Suprapubic skin (tissue), 3 donors: Measurements from ENCODE around the gene VMAC.

Experiments used
- EP300 ChIP-seq: sonication (generic); formaldehyde crosslinking; IDR thresholded peaks from one replicate; pipeline ENCODE4 v1.6.1; 2017; ENCODE audit warnings: antibody characterized with exemption
- TF ChIP-seq, protein P1 (sequence below), 2 donors: fragments of 200-600 bp in 1 of 2; fragments of 450-650 bp in 1 of 2; sonication (generic) in 1 of 2; IDR thresholded peaks; one replicate each; pipeline ENCODE4 v1.5.1; 2016 to 2019; ENCODE audit warnings: antibody characterized with exemption in 2 of 2, mild to moderate bottlenecking in 1 of 2, moderate library complexity in 1 of 2

DNA sequence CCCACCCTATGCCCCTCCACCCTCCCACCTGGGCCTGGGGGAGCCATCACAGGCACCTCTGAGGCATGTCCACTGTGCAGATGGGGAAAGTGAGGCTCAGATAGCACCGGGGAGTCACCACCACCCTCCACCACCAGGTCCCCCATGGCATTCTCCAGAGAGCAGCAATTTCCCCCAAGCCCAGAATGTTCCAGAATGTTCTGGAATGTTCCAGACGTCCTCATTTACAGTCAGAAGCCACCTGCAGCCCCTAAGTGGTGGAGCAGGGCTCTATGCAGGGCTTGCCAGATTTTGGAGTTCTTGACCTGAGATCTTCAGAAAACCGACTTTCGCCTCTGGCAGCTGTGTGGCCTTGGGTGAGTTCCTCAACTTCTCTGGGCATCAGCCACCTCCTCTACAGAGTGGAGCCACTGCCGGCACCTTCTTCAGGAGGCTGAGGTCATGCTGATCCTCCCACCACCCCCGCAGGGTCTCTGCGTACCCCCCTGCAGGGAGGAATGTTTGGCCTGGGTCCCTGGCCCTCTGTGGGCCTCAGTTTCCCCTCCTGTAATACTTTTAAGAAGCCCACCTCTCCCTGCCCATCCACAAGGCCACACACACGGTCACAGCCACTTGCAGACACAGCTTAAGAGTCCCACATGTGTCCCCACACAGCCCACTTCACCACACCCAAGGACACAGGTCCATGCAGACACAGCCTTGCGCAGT, 40.5 kb upstream of the VMAC start:
- TF ChIP-seq, protein P1, sequence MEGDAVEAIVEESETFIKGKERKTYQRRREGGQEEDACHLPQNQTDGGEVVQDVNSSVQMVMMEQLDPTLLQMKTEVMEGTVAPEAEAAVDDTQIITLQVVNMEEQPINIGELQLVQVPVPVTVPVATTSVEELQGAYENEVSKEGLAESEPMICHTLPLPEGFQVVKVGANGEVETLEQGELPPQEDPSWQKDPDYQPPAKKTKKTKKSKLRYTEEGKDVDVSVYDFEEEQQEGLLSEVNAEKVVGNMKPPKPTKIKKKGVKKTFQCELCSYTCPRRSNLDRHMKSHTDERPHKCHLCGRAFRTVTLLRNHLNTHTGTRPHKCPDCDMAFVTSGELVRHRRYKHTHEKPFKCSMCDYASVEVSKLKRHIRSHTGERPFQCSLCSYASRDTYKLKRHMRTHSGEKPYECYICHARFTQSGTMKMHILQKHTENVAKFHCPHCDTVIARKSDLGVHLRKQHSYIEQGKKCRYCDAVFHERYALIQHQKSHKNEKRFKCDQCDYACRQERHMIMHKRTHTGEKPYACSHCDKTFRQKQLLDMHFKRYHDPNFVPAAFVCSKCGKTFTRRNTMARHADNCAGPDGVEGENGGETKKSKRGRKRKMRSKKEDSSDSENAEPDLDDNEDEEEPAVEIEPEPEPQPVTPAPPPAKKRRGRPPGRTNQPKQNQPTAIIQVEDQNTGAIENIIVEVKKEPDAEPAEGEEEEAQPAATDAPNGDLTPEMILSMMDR (IDR thresholded peaks at IDR 0.05): no peak
- no peak for TF ChIP-seq EP300
